Umbilical cord (tissue), 2 donors: Measurements from ENCODE around the gene AGMAT. TPM values are rescaled to one million over a fixed set of nuclear protein-coding genes. Genes with fewer than 3 reads are reported as not detected.

Source experiments
- DNase-seq: peaks from one replicate; pipeline ENCODE4 v3.0.0-alpha.2; 2015; ENCODE audit warnings: low spot score
- total RNA-seq: library from RNA; depleted of rRNA; stranded (reverse); fragments of >200 nt; gene quantifications from one replicate; pipeline ENCODE4 v1.2.3, GENCODE V29; 2014; ENCODE audit warnings: low replicate concordance; ENCODE audit not compliant: insufficient read depth

The AGMAT gene
- total RNA-seq, result 1.9 TPM

- peak; percentile 27 for DNase-seq
These were observed at the start of gene AGMAT for GRCh38 chr1:15584489-15585363. Gene AGMAT, minus strand, starts transcription at chr1:15585051. Its CDS starts 84 bp downstream, at chr1:15584967.

GRCh38 chr1:15633756-15634420, 49.0 kb upstream of the AGMAT start:
- DNase-seq, result no peak

GRCh38 chr1:15628003-15628402, 43.2 kb upstream of the AGMAT start:
- no peak for DNase-seq

- no peak for DNase-seq
These were observed 42.6 kb upstream of the AGMAT start for GRCh38 chr1:15627343-15627988.

GRCh38 chr1:15626269-15626950, 41.6 kb upstream of the AGMAT start:
- DNase-seq, result no peak

GRCh38 chr1:15625056-15625917, 40.4 kb upstream of the AGMAT start:
- no peak for DNase-seq

GRCh38 chr1:15624133-15624714, 39.4 kb upstream of the AGMAT start:
- no peak for DNase-seq

GRCh38 chr1:15623435-15623834, 38.6 kb upstream of the AGMAT start:
- DNase-seq, result no peak

GRCh38 chr1:15622712-15623373, 38.0 kb upstream of the AGMAT start:
- DNase-seq, result no peak

GRCh38 chr1:15621975-15622374, 37.1 kb upstream of the AGMAT start:
- DNase-seq, result peak; percentile 21

GRCh38 chr1:15620902-15621682, 36.2 kb upstream of the AGMAT start:
- DNase-seq, result no peak

- DNase-seq, result no peak
These were observed 35.3 kb upstream of the AGMAT start for GRCh38 chr1:15620155-15620545.

GRCh38 chr1:15618655-15619525, 34.0 kb upstream of the AGMAT start:
- peak; percentile 45 for DNase-seq

- DNase-seq, result peak; percentile 55
These were observed 33.3 kb upstream of the AGMAT start for GRCh38 chr1:15618077-15618654.

GRCh38 chr1:15617173-15618076, 32.6 kb upstream of the AGMAT start, which contains the start of gene DDI2:
Gene DDI2, plus strand, starts transcription at chr1:15617458. Its CDS starts 213 bp downstream, at chr1:15617671.
- DNase-seq, result peak; percentile 100

- DNase-seq, result no peak
These were observed 31.7 kb upstream of the AGMAT start for GRCh38 chr1:15616373-15617172.
